NCI-H226 (cell line): ENCODE data around the gene NANS.
"Not testable (repeated sequence)": the region's sequence is repeated elsewhere in the genome, so short reads cannot be mapped to it uniquely, and the experiment has no call there.

Source experiments
- DNase-seq: peaks from one replicate; pipeline ENCODE4 v3.0.0-alpha.2; 2015

Gene NANS, protein sequence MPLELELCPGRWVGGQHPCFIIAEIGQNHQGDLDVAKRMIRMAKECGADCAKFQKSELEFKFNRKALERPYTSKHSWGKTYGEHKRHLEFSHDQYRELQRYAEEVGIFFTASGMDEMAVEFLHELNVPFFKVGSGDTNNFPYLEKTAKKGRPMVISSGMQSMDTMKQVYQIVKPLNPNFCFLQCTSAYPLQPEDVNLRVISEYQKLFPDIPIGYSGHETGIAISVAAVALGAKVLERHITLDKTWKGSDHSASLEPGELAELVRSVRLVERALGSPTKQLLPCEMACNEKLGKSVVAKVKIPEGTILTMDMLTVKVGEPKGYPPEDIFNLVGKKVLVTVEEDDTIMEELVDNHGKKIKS

DNA sequence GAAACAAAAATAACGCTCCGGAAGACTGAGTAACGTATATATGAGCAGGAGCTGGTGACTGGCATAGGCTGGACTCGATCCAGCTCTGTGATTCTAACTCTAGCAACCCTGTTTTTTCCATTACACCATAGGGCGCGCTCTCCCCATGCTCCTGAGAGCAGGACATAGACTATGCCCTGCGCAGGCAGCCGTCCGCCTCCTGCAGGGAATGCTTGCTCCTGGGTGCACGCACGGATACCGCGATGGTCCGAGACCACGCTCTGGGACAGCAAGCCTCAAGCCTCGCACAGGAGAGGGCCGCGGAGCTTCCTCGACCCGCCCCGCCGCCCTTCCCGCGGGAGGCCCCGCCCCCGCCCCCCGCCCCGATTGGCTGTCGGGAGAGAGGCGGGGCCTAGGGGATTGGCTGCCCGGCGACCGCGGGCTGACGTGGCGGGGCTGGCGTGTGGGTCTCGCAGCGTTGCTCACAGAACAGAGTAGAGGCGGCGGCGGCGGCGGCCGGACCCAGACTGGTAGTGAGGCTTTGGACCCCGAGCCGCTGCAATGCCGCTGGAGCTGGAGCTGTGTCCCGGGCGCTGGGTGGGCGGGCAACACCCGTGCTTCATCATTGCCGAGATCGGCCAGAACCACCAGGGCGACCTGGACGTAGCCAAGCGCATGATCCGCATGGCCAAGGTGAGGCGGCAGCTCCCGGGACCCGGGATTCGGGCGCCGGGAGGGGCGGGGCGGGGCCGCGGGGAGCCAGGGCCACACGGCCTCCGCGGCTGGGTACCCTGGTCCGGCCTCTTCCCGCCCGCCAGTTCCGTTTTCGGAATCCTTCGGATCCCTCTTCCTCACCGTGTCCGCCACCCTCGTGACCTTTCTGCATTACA lies at the start of gene NANS:
Gene NANS, plus strand, starts transcription at position 464 of the 869 bp plus-strand sequence. Its CDS starts 77 bp downstream, at position 541.
- peak; percentile 97 for DNase-seq

DNA sequence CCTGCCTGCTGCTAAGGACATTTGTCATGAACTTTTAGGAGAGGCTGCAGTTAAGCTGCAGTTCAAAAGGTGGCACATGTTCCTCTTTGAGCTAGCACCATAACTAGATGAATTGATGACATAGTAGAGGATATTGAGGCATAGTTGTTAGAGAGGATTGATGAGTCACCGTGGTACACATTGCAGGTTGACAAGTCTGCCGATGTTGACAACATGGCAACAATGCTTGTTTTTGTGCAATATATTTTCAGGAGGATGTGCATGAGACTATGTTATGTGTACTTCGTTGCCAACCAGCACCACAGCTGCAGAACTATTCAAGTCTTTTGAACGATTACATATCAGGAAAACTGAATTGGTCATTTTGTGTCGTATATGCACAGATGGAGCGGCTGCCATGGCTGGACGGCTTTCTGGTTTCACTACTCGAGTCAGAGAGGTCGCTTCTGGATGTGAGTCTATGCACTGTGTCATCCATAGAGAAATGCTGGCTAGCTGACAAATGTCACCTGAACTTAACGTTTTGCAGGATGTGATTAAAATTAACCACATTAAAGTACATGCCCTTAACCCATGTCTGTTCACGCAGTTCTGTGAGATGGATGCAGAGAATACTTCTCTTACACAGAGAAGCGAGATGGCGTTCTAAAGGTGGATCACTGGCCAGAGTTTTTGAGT lies 49.1 kb upstream of the NANS start:
- no peak for DNase-seq

DNA sequence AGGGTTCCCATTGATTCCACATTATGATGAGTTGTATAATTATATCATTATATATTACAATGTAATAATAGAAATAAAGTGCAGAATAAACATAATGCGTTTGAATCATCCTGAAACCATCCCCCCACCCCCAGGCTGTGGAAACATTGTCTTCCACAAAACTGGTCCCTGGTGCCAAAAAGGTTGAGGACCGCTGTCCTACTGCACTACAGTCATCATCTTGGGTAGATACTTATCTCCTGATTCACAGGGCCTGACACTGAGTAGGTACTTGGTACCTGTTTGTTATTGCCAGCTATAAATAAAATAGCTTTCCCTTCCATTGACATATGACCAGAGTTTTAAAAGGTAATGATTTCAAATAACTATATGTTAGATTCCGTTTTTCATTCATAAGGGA lies 47.8 kb upstream of the NANS start:
- no peak for DNase-seq

- DNase-seq = no peak
Observed at GRCh38 chr9:98009437-98009836, 47.1 kb upstream of the NANS start.

- peak; percentile 17 for DNase-seq
Observed at GRCh38 chr9:98009936-98010335, 46.6 kb upstream of the NANS start.

DNA sequence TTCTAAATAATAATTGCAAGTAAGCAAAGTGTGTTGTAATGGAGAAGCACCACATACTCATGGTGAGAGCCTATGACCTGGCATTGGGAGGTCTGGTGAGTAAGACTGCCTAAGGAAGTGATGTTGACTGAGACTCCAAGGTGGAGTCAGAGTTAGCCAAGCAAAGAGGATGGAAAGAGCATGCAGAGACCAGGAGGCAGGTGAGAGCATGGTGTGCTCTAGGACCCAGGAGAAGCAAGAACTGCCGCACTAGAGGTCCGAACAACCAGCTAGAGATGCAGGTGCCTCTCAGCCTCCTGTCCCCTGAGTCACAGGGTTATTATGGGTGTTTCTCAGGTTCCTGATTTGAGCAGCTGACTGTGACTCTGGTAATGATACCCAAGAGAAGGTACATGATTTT lies 46.1 kb upstream of the NANS start:
- DNase-seq = peak; percentile 84

GRCh38 chr9:98011122-98011521 lies 45.4 kb upstream of the NANS start:
- no peak for DNase-seq

GRCh38 chr9:98016137-98016680 lies 40.3 kb upstream of the NANS start:
- DNase-seq = no peak

DNA sequence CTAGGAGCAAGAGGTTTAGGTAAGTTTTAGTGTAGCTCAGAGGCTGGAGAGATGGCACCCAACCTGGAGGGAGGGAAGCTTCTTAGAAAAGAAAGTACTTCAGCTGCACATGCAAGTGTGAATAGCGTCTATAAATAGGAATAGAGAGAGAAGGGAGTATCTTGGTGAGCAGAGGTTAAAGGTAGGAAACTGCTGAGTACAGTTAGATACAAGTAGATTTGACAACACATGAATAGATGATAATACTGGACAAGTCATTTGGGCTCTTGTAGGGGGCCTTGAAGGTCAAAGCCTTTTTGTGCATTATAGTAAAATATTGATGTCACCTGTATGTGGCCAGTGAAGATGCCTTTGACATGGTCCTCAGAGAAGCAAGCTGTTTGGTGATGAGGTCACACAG lies 39.2 kb upstream of the NANS start:
- no peak for DNase-seq

GRCh38 chr9:98018347-98018746 lies 38.2 kb upstream of the NANS start:
- DNase-seq = no peak

- no peak for DNase-seq
Observed at GRCh38 chr9:98019098-98019497, 37.4 kb upstream of the NANS start.

DNA sequence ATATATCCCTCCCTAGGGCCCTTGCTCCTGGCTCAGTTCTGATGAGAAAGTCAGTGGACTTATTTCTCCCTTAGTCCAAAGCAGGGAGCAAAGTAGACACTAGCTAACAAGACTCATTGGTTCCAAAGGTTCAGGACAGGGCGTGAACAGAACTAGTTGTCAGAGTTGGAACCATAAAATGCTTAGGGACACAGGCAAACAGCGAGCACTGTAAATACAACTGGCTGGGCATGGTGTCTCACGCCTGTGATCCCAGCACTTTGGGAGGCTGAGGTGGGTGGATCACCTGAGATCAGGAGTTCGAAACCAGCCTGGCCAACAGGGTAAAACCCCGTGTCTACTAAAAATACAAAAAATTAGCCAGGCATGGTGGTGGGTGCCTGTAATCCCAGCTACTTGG lies 36.7 kb upstream of the NANS start:
- not testable (repeated sequence) for DNase-seq

DNA sequence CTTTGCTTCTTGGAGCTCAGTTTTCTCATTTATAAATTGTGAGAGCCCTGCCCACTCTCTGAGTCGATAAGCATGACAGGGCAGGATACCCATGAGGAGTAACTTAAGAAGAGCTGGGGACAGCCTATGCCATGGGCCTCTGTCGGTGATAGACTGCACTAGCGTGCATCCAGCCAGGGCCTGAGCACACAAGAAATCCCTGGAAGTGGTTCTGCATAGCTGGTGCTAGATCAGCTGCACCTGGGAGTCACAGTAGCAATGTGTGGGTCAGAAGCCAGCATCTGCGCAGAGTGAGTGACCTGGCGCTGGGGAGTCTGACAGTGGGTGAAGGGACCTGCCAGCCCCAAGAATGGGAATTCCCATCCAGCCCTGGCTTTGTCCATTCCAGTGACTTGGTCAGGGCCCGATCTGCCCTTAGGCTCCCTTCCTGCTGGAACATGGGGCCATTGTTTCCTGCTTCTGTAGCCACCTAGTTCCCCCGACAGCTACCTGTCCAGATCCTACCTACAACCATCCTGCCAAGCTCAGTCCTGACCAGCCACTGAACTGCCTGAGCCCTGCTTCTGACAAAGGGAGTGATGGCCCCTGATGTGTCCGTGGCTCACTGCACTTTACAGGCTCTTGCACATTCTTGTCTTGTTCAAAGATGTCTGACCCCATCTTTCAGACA lies 35.9 kb upstream of the NANS start:
- no peak for DNase-seq

DNA sequence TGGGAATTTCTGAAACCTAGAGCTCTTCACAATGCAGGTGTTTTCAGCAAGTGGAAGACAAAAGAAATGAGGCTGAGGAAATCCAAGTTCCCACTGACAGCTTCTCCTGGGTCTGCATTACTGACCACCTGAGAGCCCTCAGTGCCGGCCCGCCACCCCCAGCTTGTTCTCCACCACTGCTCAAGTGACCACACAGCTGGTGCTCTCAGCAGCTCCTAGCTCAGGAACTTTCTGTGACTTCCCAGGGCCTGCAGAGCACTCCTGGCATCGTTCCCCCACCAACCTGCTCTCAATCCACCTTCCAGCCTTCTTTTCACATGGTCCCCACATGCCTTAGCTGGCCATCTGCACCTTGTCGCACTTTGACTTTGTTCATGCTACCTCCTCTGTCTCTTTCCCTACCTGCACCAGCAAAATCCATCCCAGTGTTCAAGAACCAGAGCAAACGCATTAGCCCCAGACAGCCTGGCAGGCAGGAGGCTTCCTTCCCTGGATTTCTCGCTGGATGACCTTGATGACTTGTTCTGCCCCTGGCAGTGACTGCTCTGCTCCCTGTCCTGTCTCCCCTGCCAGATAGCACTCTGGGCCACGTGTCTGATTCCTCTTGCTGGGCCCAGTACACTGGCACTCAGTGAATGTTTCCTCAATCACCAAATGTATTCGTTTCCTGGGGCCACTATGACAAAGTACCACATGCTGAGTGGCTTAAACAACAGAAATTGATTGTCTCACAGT lies 35.1 kb upstream of the NANS start:
- DNase-seq = no peak

GRCh38 chr9:98022447-98022846 lies 34.1 kb upstream of the NANS start:
- no peak for DNase-seq

- DNase-seq = no peak
Observed at GRCh38 chr9:98024702-98025101, 31.8 kb upstream of the NANS start.

GRCh38 chr9:98031169-98031568 lies 25.4 kb upstream of the NANS start:
- DNase-seq = no peak

DNA sequence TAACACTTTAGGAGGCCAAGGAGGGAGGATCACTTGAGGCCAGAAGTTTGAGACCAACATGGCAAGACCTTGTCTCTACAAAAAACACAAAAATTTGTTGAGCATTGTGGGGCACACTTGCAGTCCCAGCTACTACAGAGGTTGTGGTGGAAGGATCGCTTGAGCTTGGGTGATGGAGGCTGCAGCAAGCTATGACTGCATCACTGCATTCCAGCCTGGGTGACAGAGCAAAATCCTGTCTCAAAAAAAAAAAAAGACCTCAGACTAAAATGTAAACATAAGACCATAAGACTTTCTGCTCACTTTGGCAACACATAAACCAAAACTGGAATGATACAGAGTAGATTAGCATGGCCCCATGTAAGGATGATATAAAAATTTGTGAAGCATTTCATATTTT lies 24.6 kb upstream of the NANS start:
- DNase-seq = peak; percentile 4

GRCh38 chr9:98034593-98035546 lies 21.7 kb upstream of the NANS start:
- DNase-seq = peak; percentile 51

- peak; percentile 23 for DNase-seq
Observed at GRCh38 chr9:98037357-98037756, 19.2 kb upstream of the NANS start.

DNA sequence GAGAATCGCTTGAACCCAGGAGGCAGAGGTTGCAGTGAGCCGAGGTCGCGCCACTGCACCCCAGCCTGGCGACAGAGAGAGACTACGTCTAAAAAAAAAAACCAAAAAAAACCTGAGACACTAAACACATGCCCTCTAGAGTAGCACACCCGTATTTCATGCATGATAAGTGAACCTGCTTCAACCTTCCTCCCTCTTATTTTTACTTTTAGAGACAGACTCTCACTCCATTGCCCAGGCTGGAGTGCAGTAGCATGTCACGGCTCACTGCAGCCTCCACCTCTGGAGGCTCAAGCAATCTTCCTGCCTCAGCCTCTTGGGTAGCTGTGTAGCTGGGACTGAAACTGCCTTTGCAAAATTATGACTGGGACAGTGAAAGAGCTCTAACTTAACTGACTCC lies 17.6 kb upstream of the NANS start:
- no peak for DNase-seq
